GM18499 (cell line): Measurements from ENCODE around the gene FMN2.

ENCODE experiments used
- ATAC-seq: cut with Tn5 transposase; IDR thresholded peaks from one replicate; pipeline ENCODE4 v1.9.1; 2021; ENCODE audit warnings: moderate number of reproducible peaks; ENCODE audit not compliant: insufficient read depth, unreplicated experiment

FMN2 gene

DNA sequence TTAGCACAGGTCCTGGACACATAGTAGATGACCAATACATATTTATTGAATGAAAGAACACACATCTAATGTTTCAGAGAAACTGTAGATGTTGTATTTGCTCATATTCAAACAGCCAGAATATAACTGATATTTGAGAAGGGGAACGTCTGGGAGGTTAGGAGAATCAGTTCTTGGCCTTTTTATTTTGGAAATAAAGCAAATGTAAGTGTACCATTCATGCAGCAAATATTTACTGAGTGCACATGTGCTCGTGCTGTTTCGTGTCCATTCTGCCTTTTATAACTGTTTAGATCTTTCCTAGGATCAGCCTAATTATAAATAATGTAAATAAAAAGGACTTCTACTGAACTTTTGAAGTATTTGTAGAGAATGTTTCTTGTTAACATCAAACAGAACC, 416.5 kb downstream of the FMN2 start:
- ATAC-seq = no peak

DNA sequence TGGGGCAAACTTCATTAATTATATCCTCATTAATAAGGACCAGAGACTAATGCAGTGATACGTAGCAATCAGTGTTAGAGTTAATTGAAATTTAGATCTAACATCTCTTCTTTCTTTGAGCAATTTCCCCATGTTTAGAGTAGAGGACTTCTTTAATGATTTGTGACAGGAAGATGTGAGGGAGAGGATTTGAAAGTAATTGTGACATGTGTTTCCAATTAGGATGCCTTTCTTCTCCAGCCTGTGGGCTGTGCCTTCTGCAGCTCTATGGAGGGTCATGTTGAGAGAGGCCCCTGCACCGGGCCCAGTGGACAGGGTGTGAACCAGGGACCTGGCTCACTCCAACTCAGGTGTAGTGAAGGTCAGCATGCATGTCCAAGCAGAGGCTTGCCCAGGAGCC, 417.3 kb downstream of the FMN2 start:
- no peak for ATAC-seq

DNA sequence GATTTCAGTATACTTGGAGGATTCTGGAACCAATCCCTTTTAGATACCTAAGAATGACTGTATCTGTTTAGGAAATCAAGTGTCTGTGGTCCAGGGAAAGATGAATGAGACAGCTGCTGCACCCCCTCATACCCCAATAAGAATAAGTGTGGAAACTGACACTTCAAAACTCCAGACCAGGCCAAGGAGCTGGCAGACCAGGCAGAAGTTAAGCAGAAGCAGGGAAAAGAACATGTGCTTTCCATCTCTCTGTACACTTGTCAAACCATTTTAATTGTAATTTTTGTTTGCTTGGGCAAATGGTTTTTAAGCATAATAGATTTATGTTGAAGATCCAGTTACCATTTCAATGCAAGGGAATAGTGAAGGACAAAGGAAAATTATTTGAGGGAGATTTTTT, 420.1 kb downstream of the FMN2 start:
- no peak for ATAC-seq

DNA sequence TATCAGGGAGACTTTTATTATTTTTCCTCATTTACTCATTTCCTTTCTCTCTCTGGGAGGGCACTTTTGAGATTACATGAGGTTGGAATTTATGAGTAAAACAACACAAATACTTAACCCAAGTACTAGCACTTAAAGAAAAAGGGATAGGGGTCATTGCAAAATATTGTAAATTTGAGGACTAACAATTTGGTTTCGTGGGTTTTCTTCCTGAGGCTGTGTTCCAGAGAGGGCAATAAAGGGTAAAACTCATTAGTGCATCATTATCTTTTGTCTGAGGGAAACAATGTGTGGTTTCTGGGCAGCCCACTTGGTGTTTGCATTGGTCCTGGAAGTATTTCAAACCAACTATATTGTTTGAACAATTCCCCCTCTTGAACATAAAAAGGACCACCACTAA, 423.8 kb downstream of the FMN2 start:
- no peak for ATAC-seq

GRCh38 chr1:240516069-240516468, 424.4 kb downstream of the FMN2 start:
- ATAC-seq = no peak

DNA sequence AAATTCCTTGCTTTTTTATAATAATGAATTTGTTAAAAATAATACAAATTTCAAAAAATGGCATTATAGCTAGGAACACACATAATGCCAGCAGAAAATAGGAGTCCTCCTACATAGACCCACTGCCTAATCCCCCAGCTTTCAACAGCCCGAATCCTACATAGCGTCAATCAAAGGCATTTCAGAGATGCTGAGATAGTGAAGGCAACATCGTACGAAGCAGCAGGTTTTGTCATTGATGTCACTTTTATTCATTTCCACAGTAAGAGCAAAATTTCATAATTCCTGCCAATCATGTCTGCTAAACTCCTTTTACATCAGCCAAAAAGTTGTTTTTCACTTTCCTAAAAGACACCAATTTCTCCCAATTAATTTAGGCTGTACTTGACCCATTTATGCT, 426.2 kb downstream of the FMN2 start:
- ATAC-seq = no peak

DNA sequence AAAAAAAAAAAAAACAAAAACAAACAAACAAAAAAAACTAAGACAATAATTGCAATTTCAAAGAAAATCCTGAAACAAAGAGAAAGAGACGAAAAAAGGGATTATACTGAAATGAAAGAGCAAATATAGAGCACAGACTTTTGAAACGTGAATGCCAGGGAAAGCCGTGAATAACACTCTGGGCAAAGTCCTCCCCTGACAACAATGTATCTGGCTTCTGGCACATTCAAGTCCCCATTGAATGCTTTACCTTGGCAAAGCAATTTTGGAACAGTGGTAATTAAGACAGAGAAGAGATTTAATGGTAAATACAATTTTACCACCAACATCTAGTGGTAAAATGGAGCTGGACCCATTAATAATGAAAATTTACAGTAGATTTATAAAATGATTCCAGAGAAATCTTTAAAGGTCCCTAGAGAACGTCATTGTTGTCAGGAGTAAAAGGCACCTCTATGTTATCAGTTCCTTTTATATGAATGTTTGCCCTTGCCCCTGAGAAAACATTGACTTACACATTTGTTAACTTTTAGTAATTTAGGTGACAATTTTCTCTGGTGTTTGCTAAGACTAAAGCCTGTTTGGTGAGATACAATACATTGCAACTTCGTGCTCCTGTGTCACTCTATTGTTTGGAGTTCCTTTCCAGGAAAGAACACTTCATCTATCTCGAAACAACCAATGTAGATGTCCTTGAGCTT, 430.6 kb downstream of the FMN2 start:
- ATAC-seq = no peak

DNA sequence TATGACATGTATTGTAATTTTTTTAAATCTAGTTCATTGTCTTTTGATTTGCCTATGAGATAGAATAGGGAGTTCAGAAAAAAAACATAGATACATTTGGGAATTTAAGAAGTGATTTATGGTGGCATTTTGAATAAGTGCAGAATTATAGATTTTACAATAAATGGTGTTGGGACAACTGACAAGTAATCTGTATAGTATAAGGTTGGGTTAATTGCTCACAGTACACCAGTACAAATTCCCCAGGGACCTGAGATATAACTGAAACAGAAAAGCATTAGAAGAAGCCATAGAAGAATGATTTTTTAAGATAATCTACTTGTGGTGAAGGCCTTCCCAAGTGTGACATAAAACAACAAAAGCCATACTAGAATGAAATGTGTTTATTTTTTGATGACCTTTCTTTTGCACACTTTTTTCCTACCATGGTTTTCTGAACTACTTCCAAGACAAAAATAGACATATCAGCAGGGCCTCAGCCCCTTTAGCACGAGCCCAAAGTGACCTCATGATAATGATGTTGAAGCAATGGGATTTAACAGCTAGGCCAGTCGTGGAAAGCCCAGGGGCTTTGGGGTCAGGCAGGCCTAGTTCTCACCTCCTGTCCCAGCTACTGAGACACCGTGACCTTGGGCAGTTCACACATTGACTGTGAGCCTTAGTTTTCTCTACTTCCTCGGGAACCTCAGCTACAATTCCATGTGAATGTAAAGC, 432.8 kb downstream of the FMN2 start:
- no peak for ATAC-seq
